Hematopoietic multipotent progenitor cell (in vitro differentiated cells): ENCODE results near the gene PANX2. TPM values are rescaled to one million over a fixed set of nuclear protein-coding genes. Genes with fewer than 3 reads are reported as not detected.

Experiments used
- DNase-seq, 3 donors: peaks; one replicate each; pipeline ENCODE4 v3.0.0-alpha.2; 2011 to 2015; ENCODE audit warnings: low read depth in 2 of 3, low spot score in 2 of 3
- total RNA-seq: library from RNA; depleted of rRNA; stranded (reverse); fragments of >200 nt; gene quantifications from one replicate; pipeline ENCODE4 v1.2.3, GENCODE V29; 2012

Gene PANX2
- total RNA-seq, 1 donor, result 6.5 TPM

- no peak for DNase-seq
Observed at GRCh38 chr22:50208939-50209892, 38.7 kb downstream of the PANX2 start.

DNA sequence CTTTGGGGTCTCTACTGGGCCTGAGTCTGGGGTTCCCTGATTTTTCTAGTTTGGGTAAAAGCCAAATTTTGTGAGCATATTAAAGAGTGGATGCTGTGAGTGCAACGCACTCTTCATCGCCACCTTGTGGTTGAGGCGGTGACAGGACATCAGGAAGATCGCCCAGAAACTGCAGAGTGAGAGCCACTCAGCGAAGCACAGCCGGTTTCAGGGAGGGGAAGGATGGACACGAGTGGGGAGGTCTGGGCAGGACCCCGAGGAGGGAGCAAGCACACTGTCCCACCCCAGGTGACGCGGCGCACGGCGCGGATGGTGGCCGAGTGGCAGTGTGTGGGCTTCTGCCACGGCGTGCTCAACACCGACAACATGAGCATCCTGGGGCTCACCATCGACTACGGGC lies 39.4 kb downstream of the PANX2 start:
- DNase-seq, result peak; percentile 59 to 85 (median 70)

GRCh38 chr22:50210378-50211139 lies 40.0 kb downstream of the PANX2 start:
- no peak for DNase-seq

DNA sequence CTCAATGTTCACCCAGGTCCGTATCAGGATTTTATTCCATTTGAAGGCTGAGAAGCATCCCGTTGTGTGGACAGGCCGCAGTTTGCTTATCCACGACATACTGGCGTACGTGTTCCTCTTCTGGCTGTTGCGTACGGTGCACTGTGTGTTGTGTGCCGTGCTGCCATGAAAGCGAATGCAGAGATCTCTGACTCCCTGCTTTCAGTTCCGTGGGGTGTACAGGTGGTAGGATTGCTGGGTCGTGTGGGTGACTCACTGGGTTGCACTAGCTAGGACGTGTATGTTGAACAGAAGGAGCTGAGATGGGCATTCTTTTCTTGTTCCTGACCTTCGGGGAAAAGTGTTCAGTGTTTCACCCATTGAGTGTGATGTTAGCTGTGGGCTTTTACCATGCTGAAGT lies 40.6 kb downstream of the PANX2 start:
- no peak for DNase-seq

- no peak for DNase-seq
Observed at GRCh38 chr22:50213263-50213662, 42.7 kb downstream of the PANX2 start.

GRCh38 chr22:50215297-50216054 lies 44.9 kb downstream of the PANX2 start:
- DNase-seq, result no peak

- DNase-seq, result no peak
Observed at GRCh38 chr22:50216055-50216683, 45.6 kb downstream of the PANX2 start.

DNA sequence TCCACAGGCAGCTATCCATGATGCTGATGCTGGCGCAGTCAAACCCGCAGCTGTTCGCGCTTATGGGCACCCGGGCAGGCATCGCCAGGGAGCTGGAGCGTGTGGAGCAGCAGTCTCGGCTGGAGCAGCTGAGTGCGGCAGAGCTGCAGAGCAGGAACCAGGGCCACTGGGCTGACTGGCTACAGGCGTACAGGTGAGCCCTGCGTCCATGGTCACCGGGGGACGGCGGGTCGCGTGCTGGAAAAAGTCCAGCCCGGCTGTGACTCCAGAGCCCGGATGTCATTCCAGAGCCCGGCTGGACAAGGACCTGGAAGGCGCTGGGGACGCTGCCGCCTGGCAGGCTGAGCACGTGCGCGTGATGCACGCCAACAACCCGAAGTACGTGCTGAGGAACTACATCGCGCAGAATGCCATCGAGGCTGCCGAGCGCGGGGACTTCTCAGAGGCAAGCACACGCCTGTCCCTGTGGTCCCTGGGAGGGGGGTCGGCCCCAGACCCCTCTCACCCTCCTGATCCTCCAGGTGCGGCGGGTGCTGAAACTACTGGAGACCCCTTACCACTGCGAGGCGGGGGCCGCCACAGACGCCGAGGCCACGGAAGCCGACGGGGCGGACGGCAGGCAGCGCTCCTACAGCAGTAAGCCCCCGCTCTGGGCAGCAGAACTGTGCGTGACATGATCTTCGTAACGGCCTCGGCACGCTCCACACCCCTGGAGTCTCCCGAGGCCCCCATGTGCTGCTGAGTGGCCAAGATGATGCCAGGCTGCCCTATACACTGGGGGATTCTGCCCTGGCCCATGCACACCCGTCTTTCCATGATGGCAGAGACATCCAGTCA lies 46.4 kb downstream of the PANX2 start:
- DNase-seq, result no peak

DNA sequence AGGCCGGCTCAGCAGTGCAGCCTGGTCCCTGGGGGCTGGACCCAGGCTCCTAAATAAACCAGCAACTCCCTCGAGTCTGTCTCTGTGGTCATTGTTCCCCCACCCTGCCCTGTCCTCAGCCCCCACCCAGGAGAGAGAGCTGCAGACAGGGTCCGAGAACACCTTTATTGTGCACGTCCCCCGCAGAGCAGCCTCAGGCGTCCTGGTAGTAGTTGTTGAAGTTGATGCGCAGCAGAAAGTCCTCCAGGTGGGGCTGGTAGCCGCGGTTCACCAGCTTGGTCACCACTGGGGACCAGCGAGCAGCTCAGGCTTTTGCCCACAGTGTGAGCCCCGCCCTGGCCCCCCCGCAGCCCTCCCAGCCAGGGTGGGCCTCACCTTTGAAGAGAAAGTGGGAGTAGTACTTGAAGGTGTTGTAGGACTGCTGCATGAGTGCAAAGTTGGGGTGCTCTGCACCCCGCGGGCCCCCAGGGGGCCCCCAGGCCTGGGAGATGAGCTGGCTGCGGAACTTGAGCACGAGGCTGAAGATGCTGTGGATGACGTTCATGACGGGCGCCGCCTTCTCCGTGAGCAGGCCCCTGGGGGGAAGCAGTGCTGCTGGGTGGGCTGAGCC lies 47.1 kb downstream of the PANX2 start:
- DNase-seq, result no peak

- DNase-seq, result no peak
Observed at GRCh38 chr22:50218153-50218995, 47.8 kb downstream of the PANX2 start.

DNA sequence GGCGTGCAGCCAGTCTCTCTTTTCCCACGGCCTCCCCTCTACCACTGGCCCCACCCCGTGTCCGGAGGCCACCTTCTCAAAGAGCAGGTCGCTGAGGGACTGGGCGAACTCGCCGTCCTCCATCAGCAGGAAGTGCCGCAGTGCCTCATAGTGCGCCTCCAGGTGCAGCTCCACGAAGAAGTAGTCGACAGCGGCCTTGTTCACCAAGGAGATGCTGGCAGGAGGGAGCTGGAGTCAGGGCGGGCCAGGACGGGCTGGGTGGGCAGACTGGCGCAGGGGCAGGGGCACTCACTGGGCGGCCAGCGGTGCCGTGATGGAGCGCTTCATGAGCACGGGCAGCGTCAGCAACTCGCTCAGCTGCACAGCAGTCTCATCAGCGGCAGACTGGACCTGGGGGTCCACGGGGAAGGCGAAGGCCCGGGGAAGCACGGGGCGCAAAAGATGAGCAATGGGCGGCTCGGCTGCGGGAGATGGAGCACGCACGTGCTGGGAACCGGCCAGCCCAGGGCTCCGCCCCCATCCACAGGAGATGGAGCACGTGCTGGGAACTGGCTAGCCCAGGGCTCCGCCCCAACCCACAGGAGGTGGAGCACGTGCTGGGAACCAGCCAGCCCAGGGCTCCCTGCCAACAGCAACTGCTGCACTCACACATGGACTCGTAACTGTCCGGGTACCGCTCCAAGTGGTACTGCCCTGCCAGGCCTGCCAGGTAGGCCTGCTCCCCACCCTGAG lies 48.6 kb downstream of the PANX2 start:
- peak in 2 of 3 donors; percentile 45 to 52 for DNase-seq

- no peak for DNase-seq
Observed at GRCh38 chr22:50219800-50220602, 49.5 kb downstream of the PANX2 start.

DNA sequence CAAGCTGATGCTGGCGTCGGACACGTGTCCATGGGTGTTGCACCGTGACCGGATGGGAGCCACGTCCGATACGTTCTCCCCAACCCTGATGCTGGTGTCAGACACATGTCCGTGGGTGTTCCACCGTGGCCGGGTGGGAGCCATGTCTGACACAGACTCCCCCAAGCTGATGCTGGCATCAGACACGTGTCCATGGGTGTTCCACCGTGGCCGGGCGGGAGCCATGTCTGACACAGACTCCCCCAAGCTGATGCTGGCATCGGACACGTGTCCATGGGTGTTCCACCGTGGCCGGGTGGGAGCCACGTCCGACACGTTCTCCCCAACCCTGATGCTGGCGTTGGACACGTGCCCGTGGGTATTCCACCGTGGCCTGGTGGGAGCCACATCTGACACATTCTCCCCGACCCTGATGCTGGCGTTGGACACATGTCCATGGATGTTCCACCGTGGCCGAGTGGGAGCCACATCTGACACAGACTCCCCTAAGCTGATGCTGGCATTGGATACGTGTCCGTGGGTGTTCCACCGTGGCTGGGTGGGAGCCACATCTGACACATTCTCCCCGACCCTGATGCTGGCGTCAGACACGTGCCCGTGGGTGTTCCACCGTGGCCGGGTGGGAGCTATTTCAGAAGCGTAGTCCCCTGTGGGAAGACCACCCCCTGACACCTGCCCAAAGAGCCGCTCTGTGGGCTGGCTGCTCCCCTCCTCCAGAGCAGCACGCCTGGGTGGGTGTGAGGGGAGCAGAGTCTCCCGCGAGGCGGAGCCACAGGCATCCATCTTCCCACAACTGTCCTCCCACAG lies 50.3 kb downstream of the PANX2 start:
- no peak for DNase-seq

GRCh38 chr22:50221410-50222300 lies 51.1 kb downstream of the PANX2 start:
- DNase-seq, result no peak

DNA sequence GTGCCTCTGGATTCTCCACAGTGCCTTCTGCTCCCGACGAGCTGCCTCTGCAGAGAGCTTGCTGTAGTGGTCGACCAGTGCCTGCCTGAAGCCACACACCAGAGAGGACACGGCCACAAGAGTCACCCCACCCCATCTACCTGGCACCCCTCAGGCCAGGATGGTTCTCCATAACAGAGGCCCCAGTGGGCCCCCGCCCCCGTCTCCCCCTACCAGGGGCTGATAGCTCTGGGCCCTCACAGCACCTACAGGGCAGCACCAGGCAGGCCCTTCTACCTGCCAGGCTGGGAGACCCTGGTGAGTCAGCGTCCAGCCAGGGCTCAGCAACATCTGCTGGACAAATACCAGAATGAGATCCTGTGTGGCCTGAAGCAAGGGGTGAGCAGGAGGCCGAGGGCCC lies 52.0 kb downstream of the PANX2 start:
- DNase-seq, result no peak
